Measurements from ENCODE around the gene CHAF1A. TPM values are rescaled to one million over a fixed set of nuclear protein-coding genes. Genes with fewer than 3 reads are reported as not detected.

The CHAF1A gene
- total and polyA plus RNA-seq, 2 experiments from 2014 or later: 113 to 125 TPM

DNA sequence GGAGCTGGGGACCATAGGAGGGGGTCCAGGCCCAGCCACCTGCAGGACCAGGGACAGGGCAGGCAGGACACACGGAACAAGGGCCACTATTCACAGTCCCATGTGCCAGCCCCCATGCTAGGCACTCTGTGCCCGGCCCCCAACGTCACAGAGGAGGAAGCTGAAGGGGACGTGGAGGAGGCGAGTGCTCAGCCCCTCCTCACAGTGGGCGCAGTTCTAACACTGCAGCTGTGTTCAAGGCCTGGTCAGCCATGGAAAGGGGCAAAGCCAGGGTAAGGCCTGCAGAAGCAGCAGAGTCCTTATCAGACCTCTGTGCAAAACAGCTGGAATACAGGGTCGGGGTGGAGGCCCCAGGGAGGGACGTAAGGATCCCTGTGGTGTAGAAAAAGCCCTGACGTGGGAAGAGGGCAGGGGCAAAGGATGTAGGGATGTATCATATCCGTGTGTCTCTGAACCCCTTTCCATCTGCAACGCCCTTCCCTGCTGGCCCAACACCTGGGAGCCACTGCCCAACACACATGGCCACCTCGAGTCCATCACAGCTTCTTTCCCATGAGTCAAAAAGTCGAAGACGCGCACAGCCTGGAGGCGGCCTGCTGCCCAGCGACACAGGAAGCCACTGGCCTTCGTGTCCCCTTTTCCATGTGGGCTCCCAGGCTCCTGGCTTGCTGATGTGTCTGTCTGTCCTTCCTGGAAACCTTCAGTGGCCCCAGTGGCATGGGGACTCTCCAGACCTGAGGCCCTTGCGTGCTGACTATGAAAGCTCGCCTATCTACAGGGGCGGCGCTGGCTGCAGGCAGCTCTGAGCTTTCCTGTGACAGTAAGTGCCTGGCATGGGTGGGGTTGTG is 30.1 kb upstream of the CHAF1A start (continued):
- TF ChIP-seq CREB1 (CRISPR knock-in tag; IDR thresholded peaks at IDR 0.05; ENCODE audit: low read depth): no peak
- TF ChIP-seq, protein P1, sequence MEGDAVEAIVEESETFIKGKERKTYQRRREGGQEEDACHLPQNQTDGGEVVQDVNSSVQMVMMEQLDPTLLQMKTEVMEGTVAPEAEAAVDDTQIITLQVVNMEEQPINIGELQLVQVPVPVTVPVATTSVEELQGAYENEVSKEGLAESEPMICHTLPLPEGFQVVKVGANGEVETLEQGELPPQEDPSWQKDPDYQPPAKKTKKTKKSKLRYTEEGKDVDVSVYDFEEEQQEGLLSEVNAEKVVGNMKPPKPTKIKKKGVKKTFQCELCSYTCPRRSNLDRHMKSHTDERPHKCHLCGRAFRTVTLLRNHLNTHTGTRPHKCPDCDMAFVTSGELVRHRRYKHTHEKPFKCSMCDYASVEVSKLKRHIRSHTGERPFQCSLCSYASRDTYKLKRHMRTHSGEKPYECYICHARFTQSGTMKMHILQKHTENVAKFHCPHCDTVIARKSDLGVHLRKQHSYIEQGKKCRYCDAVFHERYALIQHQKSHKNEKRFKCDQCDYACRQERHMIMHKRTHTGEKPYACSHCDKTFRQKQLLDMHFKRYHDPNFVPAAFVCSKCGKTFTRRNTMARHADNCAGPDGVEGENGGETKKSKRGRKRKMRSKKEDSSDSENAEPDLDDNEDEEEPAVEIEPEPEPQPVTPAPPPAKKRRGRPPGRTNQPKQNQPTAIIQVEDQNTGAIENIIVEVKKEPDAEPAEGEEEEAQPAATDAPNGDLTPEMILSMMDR (conservative IDR thresholded peaks at IDR 0.05; ENCODE audit: low read depth in 2 of 2): no peak
- TF ChIP-seq STAT1 (IDR thresholded peaks at IDR 0.05; ENCODE audit: unreplicated experiment): no peak
- no peak for TF ChIP-seq ETS1 (IDR thresholded peaks at IDR 0.05)
- no peak for TF ChIP-seq ZNF114 (CRISPR knock-in tag; IDR thresholded peaks at IDR 0.05)

GRCh38 chr19:4373013-4373367 is 29.4 kb upstream of the CHAF1A start:
- no peaks in the 10 kb centered on the region for H3K36me3 Mint-ChIP-seq (ENCODE audit: low read depth)
- Histone ChIP-seq H4K20me1 (replicated peaks; ENCODE audit: insufficient read depth) (peaks cover 22% of the 10 kb centered on the region; the same call in 1 of the 2 replicates), H3F3A (replicated peaks; ENCODE audit: low read depth) (0 out of 2 replicates have a peak, but pooled peaks cover 16% of the 10 kb centered on the region), H3K27ac (ENCODE audit: low read depth) (no peak overlapping the region; the same call in 1 of the 2 replicates), H3K4me3 (no peak overlapping the region), H3K4me1 (ENCODE audit: insufficient read depth) (peaks cover 39% of the 10 kb centered on the region), H3K27me3 (ENCODE audit: insufficient read depth) (no peaks in the 10 kb centered on the region), H3K9me2 (ENCODE audit: insufficient read depth) (no peaks in the 10 kb centered on the region), H3K4me2 (no peak overlapping the region), H3K36me3 (ENCODE audit: insufficient read depth) (no peaks in the 10 kb centered on the region), H3K79me2 (replicated peaks; ENCODE audit: insufficient read depth) (peaks cover 61% of the 10 kb centered on the region), H2AFZ (no peak overlapping the region)
- ATAC-seq (no peak), DNase-seq (ENCODE audit: low spot score) (no peak)
- peaks cover 27% of the 10 kb centered on the region for H3K27me3 Mint-ChIP-seq (ENCODE audit: insufficient read depth, low read depth, poor library complexity)
- H3K4me3 Mint-ChIP-seq: no peak overlapping the region
- H3K4me1 Mint-ChIP-seq: peaks cover 49% of the 10 kb centered on the region
- no peak overlapping the region for H3K27ac Mint-ChIP-seq
- H3K9me3 Mint-ChIP-seq: no peaks in the 10 kb centered on the region
- TF ChIP-seq, protein P2, sequence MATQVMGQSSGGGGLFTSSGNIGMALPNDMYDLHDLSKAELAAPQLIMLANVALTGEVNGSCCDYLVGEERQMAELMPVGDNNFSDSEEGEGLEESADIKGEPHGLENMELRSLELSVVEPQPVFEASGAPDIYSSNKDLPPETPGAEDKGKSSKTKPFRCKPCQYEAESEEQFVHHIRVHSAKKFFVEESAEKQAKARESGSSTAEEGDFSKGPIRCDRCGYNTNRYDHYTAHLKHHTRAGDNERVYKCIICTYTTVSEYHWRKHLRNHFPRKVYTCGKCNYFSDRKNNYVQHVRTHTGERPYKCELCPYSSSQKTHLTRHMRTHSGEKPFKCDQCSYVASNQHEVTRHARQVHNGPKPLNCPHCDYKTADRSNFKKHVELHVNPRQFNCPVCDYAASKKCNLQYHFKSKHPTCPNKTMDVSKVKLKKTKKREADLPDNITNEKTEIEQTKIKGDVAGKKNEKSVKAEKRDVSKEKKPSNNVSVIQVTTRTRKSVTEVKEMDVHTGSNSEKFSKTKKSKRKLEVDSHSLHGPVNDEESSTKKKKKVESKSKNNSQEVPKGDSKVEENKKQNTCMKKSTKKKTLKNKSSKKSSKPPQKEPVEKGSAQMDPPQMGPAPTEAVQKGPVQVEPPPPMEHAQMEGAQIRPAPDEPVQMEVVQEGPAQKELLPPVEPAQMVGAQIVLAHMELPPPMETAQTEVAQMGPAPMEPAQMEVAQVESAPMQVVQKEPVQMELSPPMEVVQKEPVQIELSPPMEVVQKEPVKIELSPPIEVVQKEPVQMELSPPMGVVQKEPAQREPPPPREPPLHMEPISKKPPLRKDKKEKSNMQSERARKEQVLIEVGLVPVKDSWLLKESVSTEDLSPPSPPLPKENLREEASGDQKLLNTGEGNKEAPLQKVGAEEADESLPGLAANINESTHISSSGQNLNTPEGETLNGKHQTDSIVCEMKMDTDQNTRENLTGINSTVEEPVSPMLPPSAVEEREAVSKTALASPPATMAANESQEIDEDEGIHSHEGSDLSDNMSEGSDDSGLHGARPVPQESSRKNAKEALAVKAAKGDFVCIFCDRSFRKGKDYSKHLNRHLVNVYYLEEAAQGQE (IDR thresholded peaks at IDR 0.05; ENCODE audit: unreplicated experiment): no peak
- TF ChIP-seq JUNB (IDR thresholded peaks at IDR 0.05; ENCODE audit: unreplicated experiment) (no peak), EZH2 (IDR thresholded peaks at IDR 0.05; ENCODE audit: low read depth, unreplicated experiment) (no peak), CREB1 (CRISPR knock-in tag; IDR thresholded peaks at IDR 0.05; ENCODE audit: low read depth) (no peak), ZNF114 (CRISPR knock-in tag; IDR thresholded peaks at IDR 0.05) (no peak), NANOG (IDR thresholded peaks at IDR 0.05; ENCODE audit: borderline replicate concordance) (no peak), POLR2AphosphoS5 (IDR thresholded peaks at IDR 0.05; ENCODE audit: low read depth) (no peak), ETS1 (IDR thresholded peaks at IDR 0.05) (no peak)
- TF ChIP-seq, protein P1 (conservative IDR thresholded peaks at IDR 0.05; ENCODE audit: low read depth in 2 of 2): no peak

All from GM23338 (cell line).